ENCODE data around the gene SLC38A1.

Gene SLC38A1

DNA sequence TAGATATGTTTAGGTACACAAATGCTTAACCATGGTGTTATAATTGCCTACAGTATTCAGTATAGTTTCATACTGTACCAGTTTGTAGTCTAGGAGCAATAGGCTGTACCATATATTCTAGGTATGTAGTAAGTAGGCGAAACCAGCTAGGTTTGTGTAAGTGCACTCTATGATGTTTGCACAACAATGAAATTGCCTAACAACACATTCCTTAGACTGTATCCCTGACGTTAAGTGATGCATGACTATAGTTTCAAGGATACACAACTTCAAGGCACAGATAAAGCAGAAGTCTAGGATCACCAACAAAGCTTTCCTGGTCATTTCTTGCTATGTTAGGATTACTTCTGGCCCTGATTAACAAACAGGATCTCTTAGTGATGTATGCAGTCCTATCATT, 135.1 kb downstream of the SLC38A1 start:
- DNase-seq (ENCODE audit: low spot score) = peak; percentile 6

Measured in kidney tubule cell (primary cell).